NCI-H748 treated with DMSO at 0.1 percent for 48 hours (cell line): ENCODE measurements around the gene AGER.

Experiments
- DNase-seq: peaks from one replicate; lab custom pipeline; 2025; lab: John Stamatoyannopoulos, UW

The AGER gene

DNA sequence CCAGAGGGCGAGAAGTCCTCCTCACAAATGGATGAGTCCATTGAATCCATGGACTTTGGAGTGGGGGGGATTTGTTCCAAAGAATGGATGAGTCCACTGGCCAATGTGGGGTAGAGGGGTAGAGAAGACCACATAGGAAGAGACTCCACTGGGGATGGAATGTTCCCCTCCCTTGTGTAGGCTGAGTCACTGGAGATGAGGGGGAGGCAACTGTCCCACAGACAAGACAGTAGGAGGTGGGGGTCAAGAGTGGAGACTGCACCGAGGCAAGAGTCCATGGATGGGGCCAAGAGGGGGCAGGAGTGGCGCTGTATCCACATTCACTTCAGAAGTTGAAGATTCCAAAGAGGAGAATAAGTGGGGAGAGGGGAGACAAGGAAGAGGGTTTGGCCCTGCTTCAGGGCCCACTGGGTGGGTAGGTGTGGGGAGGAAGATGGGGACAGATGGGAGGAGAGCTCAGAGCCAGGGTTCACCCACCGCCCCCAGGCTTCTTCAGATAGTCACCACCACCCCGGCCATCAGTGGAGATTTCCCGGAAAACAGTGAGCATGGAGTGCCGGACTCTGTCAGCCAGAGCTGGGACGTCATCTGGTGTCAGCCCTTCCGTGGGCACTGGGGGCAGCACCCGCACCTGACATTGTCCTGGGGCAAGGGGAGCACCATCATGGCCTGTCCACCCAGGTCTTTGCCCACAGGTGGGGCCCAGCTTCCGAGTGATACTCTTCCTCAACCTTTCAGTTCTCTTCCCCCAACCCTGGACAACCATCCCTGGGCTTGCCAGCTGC lies 15.1 kb downstream of the AGER start:
- DNase-seq: no peak

DNA sequence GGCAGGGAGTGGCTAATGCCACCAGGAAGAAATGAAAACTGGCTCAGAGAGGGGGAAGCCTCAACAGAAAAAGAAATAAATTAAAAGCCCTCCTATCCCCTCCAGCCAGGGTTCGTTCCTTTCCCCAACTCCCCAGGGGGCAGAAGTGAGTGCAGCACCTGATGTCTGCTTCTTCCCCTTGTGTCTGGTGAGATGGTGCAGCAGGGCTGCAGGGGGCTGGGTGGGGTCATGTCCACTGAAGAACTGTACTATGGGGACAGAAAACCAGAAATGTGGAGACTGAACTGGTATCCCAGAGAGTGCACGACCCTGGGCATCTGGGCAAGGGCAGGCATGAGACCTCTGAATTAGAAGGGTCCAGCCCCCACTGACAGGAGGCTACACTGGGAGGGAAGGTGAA lies 15.7 kb downstream of the AGER start:
- DNase-seq: no peak

DNA sequence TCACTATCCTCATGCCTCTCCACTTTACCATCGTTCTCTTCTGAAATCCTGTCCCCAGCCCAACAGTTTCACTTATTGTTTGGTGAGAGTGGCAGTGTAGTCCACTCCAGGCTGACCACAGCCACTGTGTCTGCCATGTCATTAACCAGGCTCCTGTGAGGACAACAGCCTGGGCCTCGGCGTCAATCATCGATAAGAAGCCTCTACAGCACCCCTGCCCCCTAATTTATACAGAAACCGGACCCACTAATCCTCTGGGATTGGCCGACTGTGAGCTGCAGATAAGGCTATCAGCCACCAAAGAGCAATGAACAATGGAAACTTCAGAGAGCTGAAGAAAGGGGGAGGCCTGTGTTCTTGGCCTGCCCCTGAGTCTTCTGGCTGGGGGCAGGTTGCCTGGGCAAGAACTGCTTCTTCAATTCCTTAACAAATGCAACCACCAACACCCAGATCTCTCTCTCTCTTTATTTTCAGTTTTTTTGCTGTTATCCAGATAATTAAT lies 16.2 kb downstream of the AGER start:
- no peak for DNase-seq

DNA sequence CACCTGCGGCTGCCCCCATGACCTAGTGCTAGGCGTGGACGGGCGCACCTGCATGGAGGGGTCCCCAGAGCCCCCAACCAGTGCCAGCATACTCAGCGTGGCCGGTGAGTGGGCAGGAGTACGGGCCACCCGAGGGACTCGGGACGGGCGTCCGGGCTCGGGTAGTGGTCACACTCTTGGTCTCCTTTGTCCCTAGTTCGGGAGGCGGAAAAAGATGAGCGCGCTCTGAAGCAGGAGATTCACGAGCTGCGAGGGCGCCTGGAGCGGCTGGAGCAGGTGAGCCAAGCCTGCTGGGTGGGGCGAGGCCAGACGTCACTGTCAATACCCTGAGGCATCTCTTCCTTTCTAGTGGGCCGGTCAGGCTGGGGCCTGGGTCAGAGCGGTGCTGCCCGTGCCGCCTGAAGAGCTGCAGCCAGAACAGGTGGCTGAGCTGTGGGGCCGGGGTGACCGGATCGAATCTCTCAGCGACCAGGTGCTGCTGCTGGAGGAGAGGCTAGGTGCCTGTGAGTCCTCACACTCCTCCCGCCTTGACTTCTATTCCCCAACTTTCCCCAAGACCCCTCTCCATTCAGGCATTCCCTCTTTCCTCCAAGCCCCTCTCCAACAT lies 16.8 kb downstream of the AGER start:
- no peak for DNase-seq

GRCh38 chr6:32166411-32167061 lies 17.5 kb downstream of the AGER start:
- no peak for DNase-seq

- no peak for DNase-seq
Observed at GRCh38 chr6:32164295-32164694, 19.8 kb downstream of the AGER start, which contains the start of gene EGFL8. Gene EGFL8, plus strand, starts transcription at chr6:32164595. Its CDS starts 1,571 bp downstream, at chr6:32166166.

- DNase-seq: no peak
Observed at GRCh38 chr6:32163559-32164258, 20.3 kb downstream of the AGER start.

DNA sequence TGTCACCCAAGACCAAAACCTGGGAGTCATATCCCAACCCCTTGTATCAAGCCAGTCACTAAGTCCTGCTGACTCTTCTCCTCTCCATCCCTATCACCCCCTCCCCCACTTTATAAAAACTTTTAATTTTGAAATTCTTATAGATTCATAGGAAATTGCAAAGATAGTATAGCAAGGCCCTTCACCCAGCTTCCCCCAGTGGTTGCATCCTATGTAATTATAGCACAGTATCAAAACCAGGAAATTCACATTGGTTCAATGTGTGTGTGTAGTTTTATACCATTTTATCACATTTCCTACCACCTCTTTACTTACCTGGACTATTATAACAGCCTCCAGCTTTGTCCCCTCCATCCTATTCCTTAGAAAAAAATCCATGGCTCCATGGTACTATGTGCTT lies 26.0 kb downstream of the AGER start:
- DNase-seq: no peak

- DNase-seq: no peak
Observed at GRCh38 chr6:32156891-32157290, 27.2 kb downstream of the AGER start.

DNA sequence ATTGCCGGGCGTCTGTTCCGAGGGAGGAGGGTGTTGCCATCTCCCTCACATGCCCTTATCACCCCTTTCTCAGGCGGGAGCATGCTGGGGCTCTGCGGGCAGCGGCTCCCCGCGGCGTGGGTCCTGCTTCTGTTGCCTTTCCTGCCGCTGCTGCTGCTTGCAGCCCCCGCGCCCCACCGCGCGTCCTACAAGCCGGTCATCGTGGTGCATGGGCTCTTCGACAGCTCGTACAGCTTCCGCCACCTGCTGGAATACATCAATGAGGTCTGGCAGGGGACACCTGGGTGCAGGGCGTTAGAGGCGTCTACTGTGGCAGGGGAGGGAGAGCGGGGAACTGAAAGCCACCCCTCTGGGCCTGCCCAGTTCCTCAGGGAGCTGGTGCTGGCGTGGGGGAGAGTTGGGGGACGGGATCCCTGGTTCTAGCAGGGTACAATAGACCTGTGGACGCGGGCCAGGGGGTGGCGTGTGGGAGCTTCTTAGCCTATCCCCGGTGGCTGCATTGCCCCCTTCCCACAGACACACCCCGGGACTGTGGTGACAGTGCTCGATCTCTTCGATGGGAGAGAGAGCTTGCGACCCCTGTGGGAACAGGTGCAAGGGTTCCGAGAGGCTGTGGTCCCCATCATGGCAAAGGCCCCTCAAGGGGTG lies 29.4 kb downstream of the AGER start:
- DNase-seq: peak; percentile 70

GRCh38 chr6:32153564-32154513 lies 30.2 kb downstream of the AGER start, which contains the start of gene PPT2:
Gene PPT2, plus strand, starts transcription at chr6:32154141. Its CDS starts 454 bp downstream, at chr6:32154595.
- DNase-seq: peak; percentile 85

DNA sequence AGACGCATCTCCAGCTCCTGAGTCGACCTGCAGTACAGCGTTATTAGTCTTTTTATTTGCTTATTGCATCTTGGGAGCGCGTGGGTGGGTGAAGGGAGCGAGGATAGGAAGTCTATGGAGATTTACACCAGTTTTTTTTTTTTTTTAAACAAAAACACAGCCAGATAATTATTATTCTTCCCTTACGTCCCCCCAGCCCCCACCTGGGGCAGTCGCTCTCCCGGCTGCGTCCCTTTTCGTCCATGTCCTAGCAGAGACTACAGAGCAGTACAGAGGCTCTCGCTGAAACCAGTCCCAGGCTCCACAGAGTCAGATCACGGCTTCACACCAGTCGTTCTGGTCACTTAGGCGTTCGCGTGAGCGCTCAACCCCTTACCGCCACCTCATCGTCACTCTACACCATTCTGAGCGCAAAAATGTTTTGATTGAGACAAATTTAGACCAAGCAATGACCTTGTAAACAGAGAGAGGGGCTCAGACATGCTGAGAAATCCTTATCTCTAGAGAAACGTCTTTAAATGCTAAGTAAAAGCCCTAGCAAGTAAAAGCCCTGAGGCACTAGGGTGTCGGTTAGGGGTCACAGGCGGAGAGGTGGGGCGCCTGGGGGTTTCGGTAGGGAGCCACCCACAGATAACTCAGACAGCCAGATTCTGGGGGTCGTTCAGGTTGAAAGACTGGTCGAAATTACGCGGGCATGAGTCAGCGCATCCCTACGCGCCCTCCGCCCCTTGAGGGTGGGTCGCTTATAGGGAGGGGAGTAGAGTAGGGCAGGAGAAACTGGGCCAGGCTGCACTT lies 31.1 kb downstream of the AGER start:
- no peak for DNase-seq

DNA sequence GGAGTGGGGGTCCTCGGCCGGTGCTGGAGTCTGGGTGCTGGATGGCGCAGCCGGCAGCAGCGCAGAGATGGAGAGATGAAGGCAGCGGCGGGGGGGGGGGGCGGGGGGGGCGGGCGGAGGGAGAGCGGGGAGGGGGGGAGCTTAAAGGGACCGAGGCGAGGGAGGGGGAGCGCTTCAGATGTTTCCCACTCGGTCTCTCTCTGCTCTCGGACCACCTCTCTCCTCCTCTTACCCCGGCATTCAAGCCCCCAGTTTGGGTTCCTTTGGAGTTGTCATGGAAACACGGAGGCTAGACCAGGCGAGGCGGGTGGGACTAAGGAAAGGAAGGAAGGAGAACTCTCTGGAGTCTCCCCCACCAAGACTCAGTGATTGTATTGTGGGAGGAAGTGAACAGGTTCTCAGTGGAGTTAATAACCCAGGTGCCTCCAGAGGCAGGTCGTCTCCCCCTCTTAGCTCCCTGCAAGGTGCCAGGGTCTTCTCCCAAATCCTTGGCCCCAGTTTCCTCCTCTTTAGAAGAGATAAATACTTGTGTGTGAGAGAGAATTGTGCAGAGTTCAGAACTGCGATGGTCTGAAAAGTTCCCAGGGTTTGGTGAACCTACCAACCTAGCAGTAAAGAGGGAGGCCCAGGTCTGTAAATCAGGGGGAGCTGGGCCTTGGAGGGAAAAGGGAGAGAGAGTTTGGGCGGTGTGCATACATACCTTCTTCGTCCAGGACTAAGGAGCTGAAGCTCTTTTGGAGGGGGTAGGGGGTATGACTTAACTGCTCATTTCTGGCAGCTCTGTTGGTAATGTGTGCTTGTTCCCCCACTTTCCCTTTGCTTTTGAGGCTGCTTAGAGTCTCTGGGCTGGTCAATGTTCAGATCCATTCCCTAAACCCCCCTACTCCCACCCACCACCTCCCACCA lies 31.9 kb downstream of the AGER start, which contains the start of gene PRRT1:
Gene PRRT1, minus strand, starts transcription at position 77 of the 906 bp plus-strand sequence. CDS start 112 bp downstream, outside the sequence.
- DNase-seq: no peak

- DNase-seq: no peak
Observed at GRCh38 chr6:32151181-32151862, 32.7 kb downstream of the AGER start.

- no peak for DNase-seq
Observed at GRCh38 chr6:32149932-32150870, 33.9 kb downstream of the AGER start.

- DNase-seq: no peak
Observed at GRCh38 chr6:32149092-32149755, 34.8 kb downstream of the AGER start.
